H1 (cell line): Measurements from ENCODE around the gene RAB3C. TPM values are rescaled to one million over a fixed set of nuclear protein-coding genes. Genes with fewer than 3 reads are reported as not detected.

Experiments
- CTCF ChIA-PET: fragments of 300-600 bp; sonication (Branson Sonifier 250); formaldehyde crosslinking; loops from one replicate; lab custom pipeline; 2021; ENCODE audit not compliant: partially characterized antibody; lab: Charles Lee
- POLR2A ChIA-PET: fragments of 300-600 bp; sonication (Branson Sonifier 250); formaldehyde crosslinking; loops from one replicate; lab custom pipeline; 2021; ENCODE audit warnings: inconsistent platforms; ENCODE audit not compliant: partially characterized antibody; lab: Charles Lee
- DNase-seq, 2 experiments: peaks; one replicate each; pipeline versions ENCODE4 v3.0.0 to v3.0.0-alpha.2; 2010 to 2022; ENCODE audit warnings: low spot score in 2 of 2, low read depth in 1 of 2, mixed read lengths in 1 of 2
- FAIRE-seq: peaks from 2 replicates; lab custom pipeline; 2011; peaks lifted over from hg19 to GRCh38; lab: Jason Lieb, UNC
- H2AFZ ChIP-seq: 2 replicates; pipeline ENCODE4 v1.8.1; 2012; ENCODE audit warnings: low read length, inconsistent platforms
- H2AK5ac ChIP-seq: 2 replicates; pipeline ENCODE4 v1.6.1; 2013; ENCODE audit warnings: low read depth, low read length
- H2BK120ac ChIP-seq: replicated peaks from 2 replicates; pipeline ENCODE3; 2013; ENCODE audit warnings: low read depth, low read length, inconsistent platforms
- H2BK12ac ChIP-seq: 2 replicates; pipeline ENCODE4 v1.6.1; 2013; ENCODE audit warnings: low read depth, low read length
- H2BK15ac ChIP-seq: 2 replicates; pipeline ENCODE4 v1.6.1; 2013; ENCODE audit warnings: low read length
- H2BK20ac ChIP-seq: 2 replicates; pipeline ENCODE4 v1.6.1; 2013; ENCODE audit warnings: low read length
- H2BK5ac ChIP-seq: 2 replicates; pipeline ENCODE4 v1.6.1; 2013; ENCODE audit warnings: low read depth, low read length
- H3K14ac ChIP-seq: 2 replicates; pipeline ENCODE4 v1.6.1; 2013; ENCODE audit warnings: inconsistent platforms; ENCODE audit not compliant: insufficient read length
- H3K18ac ChIP-seq: 2 replicates; pipeline ENCODE4 v1.6.1; 2013; ENCODE audit warnings: low read length; ENCODE audit errors: extremely low read depth
- H3K23ac ChIP-seq: 2 replicates; pipeline ENCODE4 v1.6.1; 2013; ENCODE audit warnings: inconsistent platforms; ENCODE audit not compliant: insufficient read length
- H3K23me2 ChIP-seq: 2 replicates; pipeline ENCODE4 v1.6.1; 2013; ENCODE audit warnings: low read depth, low read length
- H3K27ac ChIP-seq: 2 replicates; pipeline ENCODE4 v1.6.1; 2011; ENCODE audit warnings: low read depth, low read length, inconsistent platforms
- H3K27me3 ChIP-seq, 4 experiments: replicated peaks in 1 of 4; 1 replicate in 1 of 4; 2 replicates in 3 of 4; pipeline versions ENCODE4 v1.6.1 to v1.8.1; 2011 to 2013; ENCODE audit warnings: low read length in 3 of 4, mild to moderate bottlenecking in 3 of 4, inconsistent platforms in 2 of 4, mixed read lengths in 2 of 4, moderate library complexity in 1 of 4; ENCODE audit not compliant: control insufficient read depth in 3 of 4, insufficient read depth in 3 of 4; ENCODE audit errors: extremely low read depth in 1 of 4
- H3K36me3 ChIP-seq, 4 experiments: 2 replicates each; pipeline versions ENCODE4 v1.6.1 to v1.8.1; 2011 to 2013; ENCODE audit warnings: mild to moderate bottlenecking in 4 of 4, low read length in 3 of 4, moderate library complexity in 2 of 4, control low read depth in 1 of 4, inconsistent platforms in 1 of 4; ENCODE audit not compliant: insufficient read depth in 4 of 4, control insufficient read depth in 2 of 4
- H3K4ac ChIP-seq: replicated peaks from 2 replicates; pipeline ENCODE3; 2013; ENCODE audit warnings: low read length, low read depth, mixed read lengths, inconsistent platforms; ENCODE audit not compliant: insufficient read length
- H3K4me1 ChIP-seq, 4 experiments: replicated peaks in 1 of 4; 1 replicate in 1 of 4; 2 replicates in 3 of 4; pipeline versions ENCODE4 v1.6.1 to v1.8.1; 2011 to 2013; ENCODE audit warnings: low read length in 3 of 4, inconsistent platforms in 2 of 4, mixed read lengths in 1 of 4; ENCODE audit not compliant: insufficient read depth in 4 of 4, control insufficient read depth in 3 of 4
- H3K4me2 ChIP-seq, 2 experiments: 2 replicates each; pipeline versions ENCODE4 v1.6.1 to v1.8.1; 2011 to 2013; ENCODE audit warnings: low read depth in 2 of 2, low read length in 2 of 2, control low read depth in 1 of 2, inconsistent platforms in 1 of 2, mild to moderate bottlenecking in 1 of 2; ENCODE audit not compliant: insufficient read depth in 1 of 2
- H3K4me3 ChIP-seq, 4 experiments: fragments of 200-600, 300-600 bp in 1 of 4; sonication (generic), shearing (Covaris generic), sonication (Bioruptor Twin) in 1 of 4; 2 replicates each; pipeline versions ENCODE4 v1.5.1 to v1.8.1; 2011 to 2016; ENCODE audit warnings: low read length in 4 of 4, low read depth in 3 of 4, control low read depth in 2 of 4, inconsistent platforms in 2 of 4, mild to moderate bottlenecking in 2 of 4, mixed read lengths in 1 of 4, moderate library complexity in 1 of 4; ENCODE audit not compliant: insufficient read depth in 2 of 4; ENCODE audit errors: extremely low read depth in 1 of 4
- H3K56ac ChIP-seq: replicated peaks from 2 replicates; pipeline ENCODE3; 2013; ENCODE audit warnings: low read depth, mild to moderate bottlenecking, mixed read lengths, low read length, inconsistent platforms; ENCODE audit not compliant: insufficient read length
- H3K79me1 ChIP-seq: 2 replicates; pipeline ENCODE4 v1.6.1; 2013; ENCODE audit warnings: low read depth, low read length, control low read depth
- H3K79me2 ChIP-seq, 2 experiments: 2 replicates each; pipeline versions ENCODE4 v1.6.1 to v1.8.1; 2012 to 2013; ENCODE audit warnings: low read length in 2 of 2, mild to moderate bottlenecking in 2 of 2, inconsistent platforms in 1 of 2; ENCODE audit not compliant: insufficient read depth in 2 of 2, control insufficient read depth in 1 of 2
- H3K9ac ChIP-seq, 4 experiments: replicated peaks in 1 of 4; 1 replicate in 1 of 4; 2 replicates in 3 of 4; pipeline versions ENCODE4 v1.6.1 to v1.8.1; 2011 to 2013; ENCODE audit warnings: low read depth in 3 of 4, low read length in 3 of 4, control low read depth in 2 of 4, mild to moderate bottlenecking in 2 of 4, moderate library complexity in 2 of 4, inconsistent platforms in 1 of 4; ENCODE audit errors: extremely low read depth in 1 of 4
- H3K9me3 ChIP-seq, 2 experiments: 2 replicates each; pipeline versions ENCODE4 v1.6.1 to v1.8.1; 2012 to 2013; ENCODE audit warnings: mild to moderate bottlenecking in 2 of 2, moderate library complexity in 2 of 2, control low read depth in 1 of 2, inconsistent platforms in 1 of 2, low read depth in 1 of 2, low read length in 1 of 2, mixed read lengths in 1 of 2; ENCODE audit not compliant: insufficient read depth in 2 of 2
- H4K20me1 ChIP-seq, 2 experiments: replicated peaks in 1 of 2; 2 replicates each; pipeline versions ENCODE3 to v1.8.1; 2011 to 2013; ENCODE audit warnings: inconsistent platforms in 2 of 2, low read length in 2 of 2, mild to moderate bottlenecking in 1 of 2; ENCODE audit not compliant: insufficient read depth in 2 of 2, control insufficient read depth in 1 of 2
- H4K5ac ChIP-seq: 2 replicates; pipeline ENCODE4 v1.6.1; 2013; ENCODE audit warnings: low read length, low read depth, mixed read lengths, inconsistent platforms; ENCODE audit not compliant: insufficient read length
- H4K8ac ChIP-seq: 2 replicates; pipeline ENCODE4 v1.8.0; 2013; ENCODE audit warnings: mild to moderate bottlenecking, moderate library complexity, low read length, inconsistent platforms; ENCODE audit not compliant: insufficient read depth; ENCODE audit errors: extremely low read depth
- H4K91ac ChIP-seq: replicated peaks from 2 replicates; pipeline ENCODE3; 2013; ENCODE audit warnings: low read length, mixed read lengths, inconsistent platforms; ENCODE audit not compliant: insufficient read length
- JUND ChIP-seq: IDR thresholded peaks from 2 replicates; pipeline ENCODE4 v1.6.1; 2011; ENCODE audit warnings: mild to moderate bottlenecking, improper control_type of control experiment, low read length
- RXRA ChIP-seq: IDR thresholded peaks from 2 replicates; pipeline ENCODE4 v1.6.1; 2011; ENCODE audit warnings: low read depth, mild to moderate bottlenecking, low read length, moderate library complexity; ENCODE audit not compliant: insufficient read depth
- SP1 ChIP-seq: IDR thresholded peaks from 2 replicates; pipeline ENCODE4 v1.6.1; 2011; ENCODE audit warnings: low read depth, low read length
- SRF ChIP-seq: IDR thresholded peaks from 2 replicates; pipeline ENCODE4 v1.6.1; 2011; ENCODE audit warnings: mild to moderate bottlenecking, low read depth, low read length, moderate library complexity
- polyA plus RNA-seq, 7 experiments: library from polyadenylated mRNA; depleted of rRNA in 3 of 7; stranded (reverse) in 5 of 7; unstranded in 2 of 7; fragments of >200 nt in 5 of 7; fragments of 200-250 nt in 2 of 7; gene quantifications; 1 replicate in 5 of 7; 2 replicates in 1 of 7; 4 replicates in 1 of 7; pipeline versions ENCODE4 v1.2.1 to v1.2.3, GENCODE V29; 2011 to 2013; ENCODE audit warnings: missing spikeins in 2 of 7, mixed read lengths in 2 of 7
- total RNA-seq: library from RNA; stranded (reverse); fragmentation: NEBNext Ultra II Directional; extraction: Animal tissue kit (Norgen Biotek cat#: 25700); gene quantifications from 2 replicates; pipeline ENCODE4 v1.2.1, GENCODE V29; 2021
- TF ChIP-seq, protein P1 (sequence below), 3 experiments: IDR thresholded peaks; 1 replicate in 2 of 3; 2 replicates in 1 of 3; pipeline versions ENCODE4 v1.5.1 to v1.6.1; 2011; ENCODE audit warnings: low read length in 3 of 3, mild to moderate bottlenecking in 3 of 3, inconsistent platforms in 2 of 3, low read depth in 1 of 3, moderate library complexity in 1 of 3; ENCODE audit not compliant: insufficient read depth in 1 of 3; ENCODE audit errors: control extremely low read depth in 1 of 3

The RAB3C gene
- total and polyA plus RNA-seq, 2 of the 8 experiments (the other 6 are each of a cell fraction or from before 2014, with no cell fraction given), result 14.7 to 18.3 TPM

DNA sequence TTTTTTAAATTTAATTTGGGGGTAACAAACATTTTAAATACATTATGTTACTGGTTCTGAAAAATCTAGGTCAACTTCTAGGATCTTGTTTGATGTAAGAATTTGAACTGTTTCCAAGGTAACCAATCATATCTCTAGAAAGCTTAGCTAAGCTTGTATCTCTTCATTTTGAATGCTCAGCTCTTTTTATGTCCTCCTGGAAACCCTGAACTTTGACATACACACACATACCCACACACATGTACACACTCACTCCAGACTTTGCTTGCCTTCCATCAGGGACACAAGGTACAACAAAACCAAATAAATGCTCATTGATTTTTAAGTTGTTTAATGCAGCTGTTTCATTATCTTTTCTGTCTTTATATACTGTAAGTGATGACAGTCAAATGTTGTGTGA, 178.5 kb downstream of the RAB3C start:
- Histone ChIP-seq H3K56ac (no peak overlapping the region), H2BK120ac (no peak overlapping the region), H2BK15ac (no peak overlapping the region), H3K14ac (no peak overlapping the region), H2BK20ac (no peak overlapping the region), H3K79me2 (no peaks in the 10 kb centered on the region), H2AK5ac (no peak overlapping the region), H3K9me3 (no peaks in the 10 kb centered on the region), H3K4me1 (no peaks in the 10 kb centered on the region), H3K23me2 (peaks cover 2% of the 10 kb centered on the region; the same call in 1 of the 2 replicates), H2AFZ (no peak overlapping the region), H3K4me3 (no peak overlapping the region), H3K36me3 (no peaks in the 10 kb centered on the region), H3K23ac (no peak overlapping the region), H3K18ac (no peak overlapping the region), H4K91ac (no peak overlapping the region), H2BK5ac (no peak overlapping the region), H4K20me1 (no peaks in the 10 kb centered on the region), H3K4ac (no peak overlapping the region), H2BK12ac (no peak overlapping the region), H4K8ac (no peak overlapping the region), H3K27ac (no peak overlapping the region), H3K9ac (no peak overlapping the region), H3K4me2 (no peak overlapping the region), H3K27me3 (no peaks in the 10 kb centered on the region), H4K5ac (no peak overlapping the region), H3K79me1 (no peaks in the 10 kb centered on the region)
- DNase-seq (no peak), FAIRE-seq (no peak)
- POLR2A ChIA-PET, result no interaction called here
- TF ChIP-seq SRF (no peak), RXRA (no peak), SP1 (no peak), JUND (no peak)
- TF ChIP-seq, protein P1, sequence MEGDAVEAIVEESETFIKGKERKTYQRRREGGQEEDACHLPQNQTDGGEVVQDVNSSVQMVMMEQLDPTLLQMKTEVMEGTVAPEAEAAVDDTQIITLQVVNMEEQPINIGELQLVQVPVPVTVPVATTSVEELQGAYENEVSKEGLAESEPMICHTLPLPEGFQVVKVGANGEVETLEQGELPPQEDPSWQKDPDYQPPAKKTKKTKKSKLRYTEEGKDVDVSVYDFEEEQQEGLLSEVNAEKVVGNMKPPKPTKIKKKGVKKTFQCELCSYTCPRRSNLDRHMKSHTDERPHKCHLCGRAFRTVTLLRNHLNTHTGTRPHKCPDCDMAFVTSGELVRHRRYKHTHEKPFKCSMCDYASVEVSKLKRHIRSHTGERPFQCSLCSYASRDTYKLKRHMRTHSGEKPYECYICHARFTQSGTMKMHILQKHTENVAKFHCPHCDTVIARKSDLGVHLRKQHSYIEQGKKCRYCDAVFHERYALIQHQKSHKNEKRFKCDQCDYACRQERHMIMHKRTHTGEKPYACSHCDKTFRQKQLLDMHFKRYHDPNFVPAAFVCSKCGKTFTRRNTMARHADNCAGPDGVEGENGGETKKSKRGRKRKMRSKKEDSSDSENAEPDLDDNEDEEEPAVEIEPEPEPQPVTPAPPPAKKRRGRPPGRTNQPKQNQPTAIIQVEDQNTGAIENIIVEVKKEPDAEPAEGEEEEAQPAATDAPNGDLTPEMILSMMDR (IDR thresholded peaks at IDR 0.05; ENCODE audit: control extremely low read depth in 1 of 3, insufficient read depth in 1 of 3, low read depth in 1 of 3, low read length in 3 of 3), result no peak
- CTCF ChIA-PET, result interaction anchor here (0.7 to 1.1 kb wide), 3 partner anchors 52 to 238 kb away, joined by 3 to 5 read pairs (median 3); no protein-coding TSS in a partner anchor
